Psoas muscle (tissue), 8 donors: ENCODE results near the gene ZNF417. TPM values are rescaled to one million over a fixed set of nuclear protein-coding genes. Genes with fewer than 3 reads are reported as not detected.
"Not testable (repeated sequence)": the region's sequence is repeated elsewhere in the genome, so short reads cannot be mapped to it uniquely, and the experiment has no call there.

ENCODE experiments used
- ATAC-seq, 4 donors: fragments of 200-7000 bp; cut with Tn5 transposase; one replicate each; pipeline ENCODE4 v1.9.1; 2020; ENCODE audit warnings: moderate library complexity in 3 of 4, mild to moderate bottlenecking in 2 of 4
- DNase-seq, 2 donors: peaks; one replicate each; pipeline ENCODE4 v3.0.0-alpha.2; 2020
- H3K27ac ChIP-seq: fragments of 200-600 bp; one replicate; pipeline ENCODE4 v1.8.0; 2022
- H3K27me3 ChIP-seq, 3 donors: fragments of 200-600 bp in 1 of 3; one replicate each; pipeline versions ENCODE4 v1.6.1 to v1.8.0; 2013 to 2022; ENCODE audit warnings: low read length in 2 of 3, mild to moderate bottlenecking in 2 of 3, moderate library complexity in 1 of 3; ENCODE audit not compliant: insufficient read depth in 3 of 3
- H3K36me3 ChIP-seq, 2 donors: fragments of 200-600 bp in 1 of 2; one replicate each; pipeline versions ENCODE4 v1.6.1 to v1.8.0; 2013 to 2022; ENCODE audit warnings: low read depth in 1 of 2, mild to moderate bottlenecking in 1 of 2, moderate library complexity in 1 of 2; ENCODE audit not compliant: insufficient read depth in 1 of 2
- H3K4me1 ChIP-seq: fragments of 200-600 bp; one replicate; pipeline ENCODE4 v1.8.0; 2022
- H3K4me3 ChIP-seq: fragments of 200-600 bp; one replicate; pipeline ENCODE4 v1.8.0; 2022; ENCODE audit warnings: mild to moderate bottlenecking
- H3K9me3 ChIP-seq: fragments of 200-600 bp; one replicate; pipeline ENCODE4 v1.8.0; 2022
- WGBS, 3 donors: extraction: QIAGEN DNeasy Blood & Tissue Kit; methylation state at CpG; one replicate each; pipeline versions ENCODE4 v1.1.6 to v1.1.7; 2013; 5-methylcytosine and 5-hydroxymethylcytosine counted together
- intact Hi-C, 2 donors: fragments of 100-400 bp; cut with DNase I; formaldehyde crosslinking; loops; one replicate each; pipeline versions ENCODE4 v1.11.0 to v1.14.2; 2022
- polyA plus RNA-seq, 3 donors: library from polyadenylated mRNA; stranded (reverse); fragments of 200-250 nt; gene quantifications; one replicate each; pipeline ENCODE4 v1.2.3, GENCODE V29; 2013
- total RNA-seq, 4 donors: library from RNA; stranded (reverse); fragmentation: NEBNext Ultra II Directional in 2 of 4; extraction: Animal tissue kit (Norgen Biotek cat#: 25700) in 2 of 4; gene quantifications; one replicate each; pipeline versions ENCODE4 v1.2.1 to v1.2.4, GENCODE V29; 2021 to 2023
- TF ChIP-seq, protein P1 (sequence below): fragments of 200-600 bp; IDR thresholded peaks from one replicate; pipeline ENCODE4 v1.8.0; 2022; ENCODE audit warnings: antibody characterized with exemption
- donor health status: healthy with polysubstance abuse.
- donor health status: DM: no; HTN: no; CAD: no; lungs with moderate emphysema.
- donor health status: Bipolar disorder and iron deficiency.
- donor health status: healthy.
- donor health status: DM: yes; HTN: yes; CAD: no.
- donor health status: DM: no; HTN: no; CAD: no.
- donor health status: DM: no; HTN: no; CAD: no.
- donor health status: DM: yes; HTN: yes; CAD: no.

The ZNF417 gene
- total and polyA plus RNA-seq, 7 donors: 1.5 to 9.5 (median 5.2) TPM

DNA sequence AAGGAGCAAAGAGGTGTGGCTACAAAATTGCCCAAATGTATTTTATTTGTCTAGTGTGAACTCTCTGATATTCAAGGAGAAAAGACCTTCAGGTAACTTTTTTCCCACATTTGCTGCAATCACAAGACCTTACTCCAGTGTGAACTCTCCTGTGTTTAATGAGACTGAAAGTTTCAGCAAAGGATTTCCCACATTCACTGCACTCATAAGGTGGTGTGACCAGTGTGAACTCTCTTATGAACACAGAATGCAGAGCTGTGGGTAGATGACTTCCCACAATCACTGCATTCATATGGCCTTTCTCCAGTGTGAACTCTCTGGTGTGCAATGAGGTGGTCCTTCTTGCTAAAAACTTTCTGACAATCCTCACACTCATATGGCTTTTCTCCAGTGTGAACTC, 43.9 kb downstream of the ZNF417 start:
- intact Hi-C loops: no loop called here
- no peak overlapping the region for H3K27ac ChIP-seq
- ATAC-seq (no peak), DNase-seq (no peak)
- peaks cover 7 to 14% of the 10 kb centered on the region in 2 donors for H3K36me3 ChIP-seq
- no peak overlapping the region for H3K4me3 ChIP-seq
- H3K4me1 ChIP-seq: no peaks in the 10 kb centered on the region
- TF ChIP-seq, protein P1, sequence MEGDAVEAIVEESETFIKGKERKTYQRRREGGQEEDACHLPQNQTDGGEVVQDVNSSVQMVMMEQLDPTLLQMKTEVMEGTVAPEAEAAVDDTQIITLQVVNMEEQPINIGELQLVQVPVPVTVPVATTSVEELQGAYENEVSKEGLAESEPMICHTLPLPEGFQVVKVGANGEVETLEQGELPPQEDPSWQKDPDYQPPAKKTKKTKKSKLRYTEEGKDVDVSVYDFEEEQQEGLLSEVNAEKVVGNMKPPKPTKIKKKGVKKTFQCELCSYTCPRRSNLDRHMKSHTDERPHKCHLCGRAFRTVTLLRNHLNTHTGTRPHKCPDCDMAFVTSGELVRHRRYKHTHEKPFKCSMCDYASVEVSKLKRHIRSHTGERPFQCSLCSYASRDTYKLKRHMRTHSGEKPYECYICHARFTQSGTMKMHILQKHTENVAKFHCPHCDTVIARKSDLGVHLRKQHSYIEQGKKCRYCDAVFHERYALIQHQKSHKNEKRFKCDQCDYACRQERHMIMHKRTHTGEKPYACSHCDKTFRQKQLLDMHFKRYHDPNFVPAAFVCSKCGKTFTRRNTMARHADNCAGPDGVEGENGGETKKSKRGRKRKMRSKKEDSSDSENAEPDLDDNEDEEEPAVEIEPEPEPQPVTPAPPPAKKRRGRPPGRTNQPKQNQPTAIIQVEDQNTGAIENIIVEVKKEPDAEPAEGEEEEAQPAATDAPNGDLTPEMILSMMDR: no peak
- peaks cover 43% of the 10 kb centered on the region for H3K9me3 ChIP-seq
- H3K27me3 ChIP-seq: no peaks in the 10 kb centered on the region

DNA sequence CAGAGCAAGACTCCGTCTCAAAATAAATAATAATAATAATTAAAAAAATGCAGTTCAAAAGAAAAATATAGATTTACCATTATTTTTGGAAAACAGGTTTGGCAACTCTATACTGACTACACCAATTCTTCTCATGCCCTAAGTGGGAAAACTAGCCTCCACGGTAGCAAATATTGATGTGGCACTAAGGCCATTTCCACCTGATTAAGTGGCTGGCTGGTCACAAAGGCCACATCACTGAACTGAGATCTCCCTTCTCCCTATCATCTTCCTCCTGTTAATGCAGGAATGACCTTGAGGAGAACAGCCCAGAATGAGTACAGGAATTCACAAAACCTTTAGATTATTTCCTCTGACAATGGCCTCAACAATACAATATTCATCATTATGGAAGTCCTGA, 46.2 kb downstream of the ZNF417 start:
- WGBS, 3 donors: 97 to 100% (median 99%) methylated on average over 2 of the region's 2 CpGs
- Histone ChIP-seq H3K27ac (no peak overlapping the region), H3K4me1 (no peaks in the 10 kb centered on the region), H3K9me3 (peaks cover 54% of the 10 kb centered on the region), H3K36me3 (peaks cover 10 to 36% of the 10 kb centered on the region in 2 donors), H3K4me3 (no peak overlapping the region), H3K27me3 (no peaks in the 10 kb centered on the region)
- intact Hi-C loops: no loop called here
- DNase-seq: no peak
- TF ChIP-seq, protein P1: no peak
- no peak for ATAC-seq

DNA sequence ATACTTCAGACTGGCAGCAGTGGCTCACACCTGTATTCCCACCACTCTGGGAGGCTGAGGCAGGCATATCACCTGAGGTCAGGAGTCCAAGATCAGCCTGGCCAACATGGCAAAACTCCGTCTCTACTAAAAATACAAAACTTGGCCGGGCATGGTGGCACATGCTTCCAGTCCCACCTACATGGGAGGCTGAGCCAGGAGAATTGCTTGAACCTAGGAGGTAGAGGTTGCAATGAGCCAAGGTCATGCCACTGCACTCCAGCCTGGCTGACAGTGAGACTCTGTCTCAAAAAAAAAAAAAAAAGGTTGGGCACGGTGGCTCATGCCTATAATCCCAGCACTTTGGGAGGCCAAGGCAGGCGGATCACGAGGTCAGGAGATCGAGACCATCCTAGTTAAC, 46.7 kb downstream of the ZNF417 start:
- H3K36me3 ChIP-seq: peaks cover 10 to 41% of the 10 kb centered on the region in 2 donors
- H3K27ac ChIP-seq, H3K4me1 ChIP-seq, intact Hi-C loops, H3K27me3 ChIP-seq, H3K4me3 ChIP-seq, DNase-seq: not testable (repeated sequence)
- WGBS, 3 donors: 70 to 77% (median 71%) methylated on average over 5 to 6 of the region's 6 CpGs
- peaks cover 54% of the 10 kb centered on the region for H3K9me3 ChIP-seq
- peak in 1 of 4 donors; percentile 26 for ATAC-seq

DNA sequence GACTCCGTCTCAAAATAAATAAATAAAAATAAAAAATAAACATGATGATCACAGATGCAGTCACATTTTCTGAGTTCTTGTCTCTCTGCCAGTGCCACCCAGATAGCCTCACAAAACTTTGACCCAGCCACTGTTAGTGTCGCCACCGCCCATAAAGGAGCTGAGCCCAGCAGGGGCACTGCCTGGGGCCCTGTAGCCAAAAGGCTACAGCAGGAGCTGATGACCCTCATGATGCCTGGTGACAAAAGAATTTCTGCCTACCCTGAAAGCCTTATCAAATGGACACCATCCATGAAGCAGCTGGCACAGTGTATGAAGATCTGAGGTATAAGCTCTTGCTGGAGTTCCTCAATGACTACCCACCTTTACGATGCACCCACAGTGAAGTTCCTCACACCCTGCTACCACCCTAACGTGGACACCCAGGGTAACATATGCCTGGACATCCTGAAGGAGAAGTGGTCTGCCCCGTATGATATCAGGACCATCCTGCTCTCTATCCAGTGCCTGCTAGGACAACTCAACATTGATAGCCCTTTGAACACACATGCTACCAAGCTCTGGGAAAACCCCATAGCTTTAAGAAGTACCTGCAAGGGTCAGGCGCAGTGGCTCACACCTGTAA, 48.4 kb downstream of the ZNF417 start:
- Histone ChIP-seq H3K9me3 (peaks cover 43% of the 10 kb centered on the region), H3K4me1 (no peaks in the 10 kb centered on the region), H3K27ac (no peak overlapping the region), H3K27me3 (no peaks in the 10 kb centered on the region), H3K36me3 (peaks cover 3 to 57% of the 10 kb centered on the region in 2 donors), H3K4me3 (no peak overlapping the region)
- WGBS, 3 donors: 94 to 99% (median 97%) methylated on average over 7 of the region's 7 CpGs
- TF ChIP-seq, protein P1: no peak
- peak in 1 of 4 donors; percentile 16 for ATAC-seq
- DNase-seq: no peak
- intact Hi-C loops: no loop called here

Other genes with a start within 250 kb of the ZNF417 start
- not detected for gene ZSCAN4, start 247.7 kb downstream of the ZNF417 start, total RNA-seq
- gene ZSCAN4, start 247.7 kb downstream of the ZNF417 start, polyA plus RNA-seq: under 1 TPM in 1 of 3 donors, not detected in 2; 0.03 TPM
- 1 to 10 TPM; 1.4 to 2.6 (median 2.0) TPM for gene ZNF551, start 234.6 kb downstream of the ZNF417 start, total RNA-seq
- gene ZNF551, start 234.6 kb downstream of the ZNF417 start, polyA plus RNA-seq: 1 to 10 TPM; 1.5 to 2.5 (median 1.9) TPM
- gene ZNF154, start 207.4 kb downstream of the ZNF417 start, total RNA-seq: 1 to 10 TPM; 1.1 to 2.8 (median 2.2) TPM
- gene ZNF154, start 207.4 kb downstream of the ZNF417 start, polyA plus RNA-seq: 1 to 10 TPM in 1 of 3 donors, under 1 TPM in 2; 0.61 to 1.4 (median 0.68) TPM
- gene ZNF671, start 189.0 kb downstream of the ZNF417 start, total RNA-seq: 1 to 10 TPM; 3.4 to 8.8 (median 5.8) TPM
- gene ZNF671, start 189.0 kb downstream of the ZNF417 start, polyA plus RNA-seq: 1 to 10 TPM; 3.1 to 5.1 (median 3.1) TPM
- gene ZNF776, start 169.8 kb downstream of the ZNF417 start, total RNA-seq: 10 to 100 TPM in 1 of 4 donors, 1 to 10 TPM in 3; 7.7 to 15.5 (median 9.0) TPM
- 10 to 100 TPM in 1 of 3 donors, 1 to 10 TPM in 2; 3.6 to 12.4 (median 4.4) TPM for gene ZNF776, start 169.8 kb downstream of the ZNF417 start, polyA plus RNA-seq
- 10 to 100 TPM; 10.9 to 14.1 (median 12.1) TPM for gene ZNF586, start 146.9 kb downstream of the ZNF417 start, total RNA-seq
- gene ZNF586, start 146.9 kb downstream of the ZNF417 start, polyA plus RNA-seq: 10 to 100 TPM in 1 of 3 donors, 1 to 10 TPM in 2; 7.1 to 10.5 (median 8.6) TPM
- 1 to 10 TPM; 1.2 to 4.1 (median 2.4) TPM for gene ZNF552, start 101.7 kb downstream of the ZNF417 start, total RNA-seq
- gene ZNF552, start 101.7 kb downstream of the ZNF417 start, polyA plus RNA-seq: 1 to 10 TPM; 1.8 to 6.1 (median 3.5) TPM
- 1 to 10 TPM; 3.9 to 7.9 (median 5.9) TPM for gene ZNF587B, start 86.3 kb downstream of the ZNF417 start, total RNA-seq
- gene ZNF587B, start 86.3 kb downstream of the ZNF417 start, polyA plus RNA-seq: 1 to 10 TPM; 1.4 to 7.0 (median 3.9) TPM
- gene ZNF587, start 66.7 kb downstream of the ZNF417 start, total RNA-seq: 10 to 100 TPM; 14.0 to 15.3 (median 14.9) TPM
- gene ZNF587, start 66.7 kb downstream of the ZNF417 start, polyA plus RNA-seq: 10 to 100 TPM in 1 of 3 donors, 1 to 10 TPM in 2; 2.5 to 11.2 (median 4.6) TPM
- 1 to 10 TPM; 5.3 to 9.6 (median 8.6) TPM for gene ZNF814, start 27.6 kb downstream of the ZNF417 start, total RNA-seq
- gene ZNF814, start 27.6 kb downstream of the ZNF417 start, polyA plus RNA-seq: 10 to 100 TPM in 1 of 3 donors, 1 to 10 TPM in 2; 7.8 to 12.1 (median 8.7) TPM
- gene ZNF418, start 18.8 kb upstream of the ZNF417 start, total RNA-seq: 1 to 10 TPM; 2.7 to 6.1 (median 3.1) TPM
- 1 to 10 TPM in 2 of 3 donors, under 1 TPM in 1; 0.68 to 1.7 (median 1.6) TPM for gene ZNF418, start 18.8 kb upstream of the ZNF417 start, polyA plus RNA-seq
- 1 to 10 TPM; 1.6 to 3.7 (median 2.3) TPM for gene ZNF256, start 31.1 kb upstream of the ZNF417 start, total RNA-seq
- gene ZNF256, start 31.1 kb upstream of the ZNF417 start, polyA plus RNA-seq: 1 to 10 TPM; 1.9 to 2.5 (median 2.1) TPM
- gene C19orf18, start 57.9 kb upstream of the ZNF417 start, total RNA-seq: under 1 TPM; 0.49 to 0.83 (median 0.58) TPM
- 1 to 10 TPM in 1 of 3 donors, under 1 TPM in 2; 0.26 to 1.4 (median 0.30) TPM for gene C19orf18, start 57.9 kb upstream of the ZNF417 start, polyA plus RNA-seq
- gene ZNF606, start 86.2 kb upstream of the ZNF417 start, total RNA-seq: 1 to 10 TPM; 3.7 to 7.0 (median 4.3) TPM
- gene ZNF606, start 86.2 kb upstream of the ZNF417 start, polyA plus RNA-seq: 1 to 10 TPM; 2.0 to 6.9 (median 2.8) TPM
- not detected for gene ZSCAN1, start 117.4 kb upstream of the ZNF417 start, total RNA-seq
- not detected for gene ZSCAN1, start 117.4 kb upstream of the ZNF417 start, polyA plus RNA-seq
- gene ZNF135, start 142.7 kb upstream of the ZNF417 start, total RNA-seq: 1 to 10 TPM in 3 of 4 donors, under 1 TPM in 1; 0.87 to 1.7 (median 1.4) TPM
- 1 to 10 TPM in 1 of 3 donors, under 1 TPM in 2; 0.89 to 1.3 (median 0.90) TPM for gene ZNF135, start 142.7 kb upstream of the ZNF417 start, polyA plus RNA-seq
- 10 to 100 TPM; 13.1 to 36.8 (median 16.3) TPM for gene ZSCAN18, start 181.6 kb upstream of the ZNF417 start, total RNA-seq
- gene ZSCAN18, start 181.6 kb upstream of the ZNF417 start, polyA plus RNA-seq: 10 to 100 TPM in 2 of 3 donors, 1 to 10 TPM in 1; 9.5 to 14.0 (median 13.8) TPM
- gene ZNF329, start 234.2 kb upstream of the ZNF417 start, total RNA-seq: 1 to 10 TPM; 1.4 to 5.7 (median 1.9) TPM
- 1 to 10 TPM in 2 of 3 donors, under 1 TPM in 1; 0.79 to 3.5 (median 1.9) TPM for gene ZNF329, start 234.2 kb upstream of the ZNF417 start, polyA plus RNA-seq